ENCODE results near the gene LRRC7.
A peak's percentile ranks its signal among the peaks of the same experiment; 100 is the strongest.
"Not testable (repeated sequence)": the region's sequence is repeated elsewhere in the genome, so short reads cannot be mapped to it uniquely, and the experiment has no call there.

Gene LRRC7

GRCh38 chr1:69911301-69911801 lies 343.6 kb downstream of the LRRC7 start:
- DNase-seq = no peak

DNA sequence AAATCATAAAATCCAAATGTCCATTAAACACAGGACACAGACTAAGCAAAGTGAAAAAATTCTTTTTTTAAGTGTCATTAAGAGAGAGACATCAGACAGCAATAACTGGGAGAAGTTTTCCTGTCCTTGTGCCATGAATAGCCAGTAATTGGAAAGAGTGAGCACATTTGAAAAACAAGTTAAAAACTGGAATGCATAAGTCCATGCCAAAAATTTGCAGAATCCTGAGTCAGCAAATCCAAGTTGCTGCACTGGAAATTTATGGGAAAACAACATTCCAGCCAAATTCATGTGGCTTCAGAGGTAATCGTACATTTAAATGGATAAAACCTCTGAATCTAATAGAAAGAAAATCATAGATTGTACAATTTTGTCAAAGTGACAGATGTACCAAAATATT lies 346.3 kb downstream of the LRRC7 start:
- DNase-seq = no peak

DNA sequence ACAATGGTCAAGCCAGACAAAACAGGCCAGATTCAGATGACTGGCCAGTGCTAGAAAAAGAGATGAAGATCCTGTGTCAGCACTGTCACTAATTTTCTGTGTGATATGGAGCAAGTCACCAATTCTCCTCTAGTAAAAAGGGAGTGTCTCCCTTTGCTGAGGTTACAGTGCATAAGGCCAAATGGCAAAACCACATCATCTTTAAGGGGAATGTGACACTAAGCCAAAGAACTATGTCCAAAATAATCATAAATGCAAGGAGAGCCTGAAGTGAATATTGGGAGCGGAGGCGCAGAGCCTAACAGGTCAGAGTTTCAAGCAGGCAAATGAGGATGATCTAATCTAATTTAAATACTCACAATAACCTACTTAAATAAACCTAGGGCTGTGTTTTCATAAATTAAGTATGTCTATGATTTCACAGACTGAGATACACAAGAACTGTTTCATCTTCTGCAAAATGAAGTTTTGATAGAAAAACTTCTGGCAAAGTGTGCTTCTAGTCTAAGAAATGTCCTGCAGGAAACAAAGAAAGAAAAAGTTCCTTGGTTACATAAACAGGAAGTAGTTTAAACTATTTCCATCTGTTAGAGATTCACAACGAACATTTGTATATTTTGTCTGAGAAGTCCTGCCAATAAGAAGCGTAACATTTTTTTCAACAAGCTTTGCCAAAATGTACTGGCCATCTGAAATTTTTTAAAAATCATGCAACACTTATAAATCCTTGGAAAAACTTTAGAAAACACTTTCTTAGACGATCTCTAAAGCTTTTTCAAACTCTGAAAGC lies 347.4 kb downstream of the LRRC7 start:
- no peak for DNase-seq

- no peak for DNase-seq
Measured at GRCh38 chr1:69919129-69919921, 351.6 kb downstream of the LRRC7 start.

GRCh38 chr1:69919922-69920273 lies 352.2 kb downstream of the LRRC7 start:
- DNase-seq = peak; percentile 2

DNA sequence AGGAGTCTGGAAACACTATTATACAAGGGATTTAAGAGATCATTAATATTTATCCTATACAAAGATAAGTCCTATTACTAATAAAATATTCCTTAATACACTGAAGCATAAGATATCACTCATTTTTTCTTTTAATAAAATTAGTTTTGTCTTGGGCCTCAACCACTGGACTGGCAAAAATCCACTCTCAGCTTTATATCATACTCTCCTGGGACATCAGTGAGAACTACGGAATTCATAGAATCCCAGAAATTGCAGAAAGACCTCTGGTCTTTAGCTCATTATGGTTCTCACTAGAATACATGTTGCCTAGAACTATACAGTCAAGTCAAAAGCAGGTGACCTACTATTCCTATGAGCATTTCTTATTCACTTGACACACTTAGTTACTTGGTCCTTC lies 352.7 kb downstream of the LRRC7 start:
- no peak for DNase-seq

GRCh38 chr1:69921486-69921885 lies 353.8 kb downstream of the LRRC7 start:
- no peak for DNase-seq

- not testable (repeated sequence) for DNase-seq
Measured at GRCh38 chr1:69928234-69928633, 360.5 kb downstream of the LRRC7 start.

DNA sequence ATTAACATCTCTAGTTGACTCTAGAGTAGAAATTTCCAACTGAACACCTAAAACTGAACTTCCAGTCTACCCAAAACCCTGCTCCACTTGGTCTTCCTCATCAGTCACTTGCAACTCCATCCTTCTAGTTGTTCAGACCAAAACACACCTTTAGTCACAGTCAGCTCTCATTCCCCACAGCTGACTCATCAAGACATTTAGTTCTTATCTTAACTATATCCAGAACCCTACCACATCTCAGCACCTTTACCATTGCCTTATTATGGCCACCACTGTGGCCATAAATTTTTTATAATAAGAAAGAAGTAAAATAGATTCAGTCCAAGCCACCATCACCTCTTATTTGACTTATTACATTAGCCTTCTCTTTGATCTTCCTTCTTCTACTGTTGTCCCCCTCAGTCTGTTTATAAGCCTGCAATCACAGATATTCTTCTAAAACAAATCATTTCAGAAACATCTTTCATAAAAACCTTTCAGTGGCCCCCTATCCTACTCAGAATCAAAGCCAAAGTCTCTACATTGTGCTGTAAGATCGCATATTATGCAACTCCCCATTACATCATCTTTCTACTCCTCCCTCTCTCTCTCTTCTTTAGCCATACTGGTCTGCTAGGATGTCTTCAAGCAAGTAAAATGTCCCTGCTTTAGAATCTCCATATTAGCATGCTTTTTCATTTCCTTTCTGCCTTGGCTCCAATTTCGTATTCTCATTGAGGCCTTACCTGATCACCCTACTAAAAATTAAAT lies 361.8 kb downstream of the LRRC7 start:
- no peak for DNase-seq

- DNase-seq = no peak
Measured at GRCh38 chr1:69930396-69930795, 362.7 kb downstream of the LRRC7 start.

- DNase-seq = no peak
Measured at GRCh38 chr1:69932760-69933159, 365.0 kb downstream of the LRRC7 start.

GRCh38 chr1:69940231-69940630 lies 372.5 kb downstream of the LRRC7 start:
- no peak for DNase-seq

DNA sequence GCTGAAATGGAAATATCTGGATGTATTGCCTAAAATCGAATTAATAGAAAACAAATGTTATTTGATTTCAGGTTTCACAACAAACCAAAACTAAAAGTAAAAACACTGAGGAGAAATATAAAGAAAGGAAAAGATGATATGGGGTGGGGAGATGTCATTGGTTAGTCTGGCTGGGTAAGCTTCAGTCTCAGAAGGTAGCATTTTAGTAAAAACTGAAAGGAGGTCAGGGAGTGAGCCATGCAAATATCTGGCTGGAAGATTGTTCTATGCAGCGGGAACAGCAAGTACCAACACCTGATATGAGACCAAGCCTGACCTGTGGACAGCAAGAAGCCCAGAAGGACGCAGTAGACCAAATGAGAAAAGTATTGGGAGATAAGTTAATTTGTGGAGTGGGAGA lies 373.1 kb downstream of the LRRC7 start:
- no peak for DNase-seq

GRCh38 chr1:69943030-69943429 lies 375.3 kb downstream of the LRRC7 start:
- DNase-seq = no peak

- DNase-seq = no peak
Measured at GRCh38 chr1:69946935-69947334, 379.2 kb downstream of the LRRC7 start.

DNA sequence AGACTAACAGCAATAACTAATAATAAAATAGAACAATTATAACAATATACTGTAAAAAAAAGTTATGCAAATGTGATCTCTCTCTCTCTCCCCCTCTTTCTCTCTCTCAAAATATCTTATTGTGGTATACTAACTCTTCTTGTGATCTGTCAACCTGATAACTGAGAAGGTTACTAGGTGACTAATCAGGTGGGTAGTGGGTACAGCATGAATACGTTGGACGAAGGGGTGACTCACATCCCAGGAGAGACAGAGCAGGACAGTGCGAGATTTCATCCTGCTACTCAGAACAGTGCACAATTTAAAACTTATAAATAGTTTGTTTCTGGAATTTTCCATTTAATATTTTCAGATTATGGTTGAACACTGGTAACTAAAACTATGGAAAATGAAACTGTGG lies 380.1 kb downstream of the LRRC7 start:
- no peak for DNase-seq

GRCh38 chr1:69952676-69953075 lies 385.0 kb downstream of the LRRC7 start:
- DNase-seq = no peak

DNA sequence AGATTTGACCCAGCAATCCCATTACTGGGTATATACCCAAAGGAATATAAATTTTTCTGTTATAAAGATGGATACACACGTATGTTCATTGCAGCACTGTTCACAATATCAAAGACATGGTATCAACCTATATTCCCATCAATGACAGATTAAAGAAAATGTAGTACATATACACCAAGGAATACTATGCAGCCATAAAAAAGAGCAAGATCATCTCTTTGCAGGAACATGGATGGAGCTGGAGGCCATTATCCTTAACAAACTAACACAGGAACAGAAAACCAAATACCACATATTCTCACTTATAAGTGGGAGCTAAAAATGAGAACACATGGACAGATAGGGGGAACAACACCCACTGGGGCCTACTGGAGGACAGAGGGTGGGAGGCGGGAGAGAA lies 394.7 kb downstream of the LRRC7 start:
- not testable (repeated sequence) for DNase-seq

- DNase-seq = no peak
Measured at GRCh38 chr1:69967245-69967766, 399.6 kb downstream of the LRRC7 start.

DNA sequence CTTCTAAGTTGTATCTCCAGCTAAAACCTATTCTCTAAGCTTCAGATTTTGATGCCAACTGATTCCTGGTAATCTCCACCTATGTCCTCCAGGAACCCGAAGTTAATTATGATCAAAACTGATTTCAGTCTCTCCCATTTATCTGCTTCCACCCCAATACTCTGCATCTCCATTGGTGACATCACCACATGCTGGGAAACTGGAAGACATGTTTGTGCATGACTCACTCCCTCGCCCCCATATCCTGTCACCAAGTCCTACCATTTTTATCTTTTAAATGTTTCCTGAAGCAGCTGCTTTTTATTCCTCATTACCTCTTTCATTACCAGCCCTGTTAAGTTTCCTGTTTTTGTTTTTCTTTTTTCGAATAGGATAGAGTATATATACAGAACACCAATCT lies 409.2 kb downstream of the LRRC7 start:
- DNase-seq = no peak

DNA sequence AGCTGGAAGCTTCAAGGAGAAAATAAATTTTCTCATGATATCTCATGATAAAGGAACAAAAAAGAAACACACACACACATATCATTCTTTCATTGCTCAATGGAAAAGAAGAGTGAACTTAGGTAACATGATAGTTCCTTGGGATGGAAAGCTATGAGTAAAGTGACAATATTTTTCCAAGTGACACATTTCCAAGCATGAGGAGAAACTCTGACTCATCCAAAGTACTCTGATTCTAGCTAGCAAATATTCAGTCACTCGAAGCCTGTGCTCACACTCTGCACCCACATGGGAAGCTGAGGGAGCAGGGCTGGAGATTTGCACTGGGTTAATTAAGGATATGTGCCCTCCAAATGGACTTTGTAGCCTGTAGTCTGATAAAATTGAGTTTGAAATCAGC lies 415.3 kb downstream of the LRRC7 start:
- DNase-seq = no peak

DNA sequence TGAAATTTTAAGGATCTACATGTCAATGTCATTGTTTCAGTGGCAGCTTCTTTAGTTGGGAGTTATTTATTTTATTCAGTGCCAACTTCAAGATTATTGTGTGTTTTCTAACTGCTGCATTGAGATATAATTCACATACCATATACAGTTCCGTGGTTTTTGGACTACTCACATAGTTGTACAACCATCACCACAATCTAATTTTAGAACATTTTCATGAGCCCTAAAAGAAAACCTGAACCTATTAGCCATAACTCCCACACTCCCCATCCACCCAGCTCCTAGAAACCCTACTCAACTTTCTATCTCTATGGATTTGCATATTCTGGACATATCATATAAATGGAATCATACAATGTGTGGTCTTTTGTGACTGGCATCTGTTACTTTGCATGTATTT lies 417.7 kb downstream of the LRRC7 start:
- no peak for DNase-seq

- DNase-seq = no peak
Measured at GRCh38 chr1:69985901-69986439, 418.2 kb downstream of the LRRC7 start.
